GM23338 (cell line): Measurements from ENCODE around the gene PDHB. TPM values are rescaled to one million over a fixed set of nuclear protein-coding genes. Genes with fewer than 3 reads are reported as not detected.

Experiments
- ATAC-seq: fragments of 200-7000 bp; cut with Tn5 transposase; 3 replicates; pipeline ENCODE4 v1.9.1; 2020
- DNase-seq: peaks from one replicate; pipeline ENCODE4 v3.0.0-alpha.2; 2015; ENCODE audit warnings: low spot score
- H2AFZ ChIP-seq: fragments of 200-600 bp; sonication (generic); 2 replicates; pipeline ENCODE4 v1.8.0; 2016; ENCODE audit warnings: antibody characterized with exemption, mild to moderate bottlenecking, moderate library complexity
- H3F3A ChIP-seq: fragments of 200-600 bp; sonication (generic); replicated peaks from 2 replicates; pipeline ENCODE4 v1.8.0; 2017; ENCODE audit warnings: antibody characterized with exemption, mixed run types, low read depth
- H3K27ac ChIP-seq: fragments of 200-600 bp; sonication (generic); 2 replicates; pipeline ENCODE4 v1.6.1; 2016; ENCODE audit warnings: low read depth
- H3K27me3 ChIP-seq: fragments of 200-600 bp; sonication (generic); 2 replicates; pipeline ENCODE4 v1.8.0; 2016; ENCODE audit warnings: mild to moderate bottlenecking, mixed run types, moderate library complexity; ENCODE audit not compliant: insufficient read depth
- H3K36me3 ChIP-seq: fragments of 200-600 bp; sonication (generic); 2 replicates; pipeline ENCODE4 v1.8.0; 2016; ENCODE audit warnings: mild to moderate bottlenecking; ENCODE audit not compliant: insufficient read depth
- H3K4me1 ChIP-seq: fragments of 200-600 bp; sonication (generic); 2 replicates; pipeline ENCODE4 v1.8.0; 2016; ENCODE audit warnings: mild to moderate bottlenecking, moderate library complexity; ENCODE audit not compliant: insufficient read depth
- H3K4me2 ChIP-seq: fragments of 200-600 bp; sonication (generic); 2 replicates; pipeline ENCODE4 v1.7.1; 2017; ENCODE audit warnings: mixed run types
- H3K4me3 ChIP-seq: fragments of 200-600 bp; sonication (generic); 2 replicates; pipeline ENCODE4 v1.6.1; 2016; ENCODE audit warnings: mixed run types
- H3K79me2 ChIP-seq: fragments of 200-600 bp; sonication (generic); replicated peaks from 2 replicates; pipeline ENCODE4 v1.8.0; 2017; ENCODE audit warnings: mild to moderate bottlenecking; ENCODE audit not compliant: insufficient read depth
- H3K9me2 ChIP-seq: fragments of 200-600 bp; sonication (generic); 2 replicates; pipeline ENCODE4 v1.8.0; 2017; ENCODE audit not compliant: insufficient read depth
- H4K20me1 ChIP-seq: fragments of 200-600 bp; sonication (generic); replicated peaks from 2 replicates; pipeline ENCODE4 v1.8.0; 2017; ENCODE audit warnings: mild to moderate bottlenecking; ENCODE audit not compliant: insufficient read depth
- H3K27ac Mint-ChIP-seq: 2 replicates; pipeline ENCODE4 v1.8.0; 2020; ENCODE audit warnings: inconsistent platforms, mild to moderate bottlenecking, moderate library complexity, mixed read lengths
- H3K27me3 Mint-ChIP-seq: 3 replicates; pipeline ENCODE4 v1.8.0; 2022; ENCODE audit warnings: low read depth, mild to moderate bottlenecking, moderate library complexity, mixed read lengths, inconsistent platforms; ENCODE audit not compliant: insufficient read depth, poor library complexity
- H3K36me3 Mint-ChIP-seq: 3 replicates; pipeline ENCODE4 v1.8.0; 2021; ENCODE audit warnings: low read depth, mild to moderate bottlenecking, inconsistent platforms, moderate library complexity, mixed read lengths
- H3K4me1 Mint-ChIP-seq: 3 replicates; pipeline ENCODE4 v1.8.0; 2020; ENCODE audit warnings: mild to moderate bottlenecking, inconsistent platforms, mixed read lengths
- H3K4me3 Mint-ChIP-seq: 3 replicates; pipeline ENCODE4 v1.8.0; 2021; ENCODE audit warnings: moderate library complexity, mild to moderate bottlenecking, inconsistent platforms, mixed read lengths
- H3K9me3 Mint-ChIP-seq: 3 replicates; pipeline ENCODE4 v1.8.0; 2020; ENCODE audit warnings: moderate library complexity, mild to moderate bottlenecking, inconsistent platforms, mixed read lengths
- CREB1 ChIP-seq: fragments of 250-450 bp; sonication (Bioruptor Pico); IDR thresholded peaks from 2 replicates; pipeline ENCODE4 v1.5.0; 2020; ENCODE audit warnings: low read depth, mild to moderate bottlenecking, moderate library complexity
- CTCF ChIP-seq, 2 experiments: fragments of 200-600 bp in 1 of 2; sonication (generic) in 1 of 2; conservative IDR thresholded peaks; 2 replicates each; pipeline versions ENCODE4 v1.5.1 to v1.6.1; 2016 to 2017; ENCODE audit warnings: antibody characterized with exemption in 2 of 2, low read depth in 2 of 2, mild to moderate bottlenecking in 2 of 2, moderate library complexity in 1 of 2
- ETS1 ChIP-seq: IDR thresholded peaks from 2 replicates; pipeline ENCODE4 v1.6.1; 2016; ENCODE audit warnings: antibody characterized with exemption
- EZH2 ChIP-seq: fragments of 200-600 bp; sonication (generic); IDR thresholded peaks from one replicate; pipeline ENCODE4 v1.8.0; 2017; ENCODE audit warnings: antibody characterized with exemption, mild to moderate bottlenecking, low read depth; ENCODE audit not compliant: unreplicated experiment
- EZH2phosphoT487 ChIP-seq: fragments of 200-600 bp; sonication (generic); IDR thresholded peaks from one replicate; pipeline ENCODE4 v1.8.1; 2018; ENCODE audit warnings: antibody characterized with exemption; ENCODE audit not compliant: unreplicated experiment
- JUNB ChIP-seq: IDR thresholded peaks from one replicate; pipeline ENCODE4 v1.6.1; 2016; ENCODE audit warnings: antibody characterized with exemption; ENCODE audit not compliant: unreplicated experiment
- NANOG ChIP-seq: IDR thresholded peaks from 2 replicates; pipeline ENCODE4 v1.6.1; 2016; ENCODE audit warnings: antibody characterized with exemption, borderline replicate concordance
- POLR2AphosphoS5 ChIP-seq: IDR thresholded peaks from 2 replicates; pipeline ENCODE4 v1.6.1; 2016; ENCODE audit warnings: antibody characterized with exemption, low read depth
- REST ChIP-seq: IDR thresholded peaks from one replicate; pipeline ENCODE4 v1.6.1; 2018; ENCODE audit warnings: antibody characterized with exemption; ENCODE audit not compliant: unreplicated experiment
- STAT1 ChIP-seq: IDR thresholded peaks from one replicate; pipeline ENCODE4 v1.6.1; 2016; ENCODE audit warnings: antibody characterized with exemption; ENCODE audit not compliant: unreplicated experiment
- ZNF114 ChIP-seq: fragments of 250-450 bp; sonication (Bioruptor Pico); IDR thresholded peaks from 2 replicates; pipeline ENCODE4 v1.5.0; 2020; ENCODE audit warnings: mild to moderate bottlenecking, moderate library complexity
- ZNF331 ChIP-seq: fragments of 250-450 bp; sonication (Bioruptor Pico); IDR thresholded peaks from 2 replicates; pipeline ENCODE4 v1.5.0; 2020; ENCODE audit warnings: low read depth, mild to moderate bottlenecking, moderate library complexity
- ZNF462 ChIP-seq: fragments of 250-450 bp; sonication (Bioruptor Pico); IDR thresholded peaks from 2 replicates; pipeline ENCODE4 v1.5.0; 2020; ENCODE audit warnings: mild to moderate bottlenecking, moderate library complexity
- polyA plus RNA-seq: library from polyadenylated mRNA; unstranded; fragments of >200 nt; fragmentation: Nextera tagmentation; extraction: Ambion mirVana; gene quantifications from 2 replicates; pipeline ENCODE4 v1.2.1, GENCODE V29; 2016
- total RNA-seq: library from RNA; depleted of rRNA; stranded (reverse); fragments of >200 nt; shearing (Covaris generic); gene quantifications from 2 replicates; pipeline ENCODE4 v1.2.3, GENCODE V29; 2014

The PDHB gene
- total and polyA plus RNA-seq, 2 experiments from 2014 or later, result 172 to 222 TPM

GRCh38 chr3:58470363-58471024, 36.9 kb upstream of the PDHB start:
- peaks cover 8% of the 10 kb centered on the region for H3K27me3 Mint-ChIP-seq
- Histone ChIP-seq H2AFZ (no peak overlapping the region), H3K79me2 (no peaks in the 10 kb centered on the region), H3F3A (no peaks in the 10 kb centered on the region), H3K9me2 (no peaks in the 10 kb centered on the region), H3K27ac (no peak overlapping the region), H3K4me1 (peaks cover 10% of the 10 kb centered on the region), H3K4me3 (no peak overlapping the region), H4K20me1 (no peaks in the 10 kb centered on the region), H3K36me3 (no peaks in the 10 kb centered on the region), H3K4me2 (no peak overlapping the region), H3K27me3 (no peaks in the 10 kb centered on the region)
- peaks cover 19% of the 10 kb centered on the region for H3K4me1 Mint-ChIP-seq
- no peaks in the 10 kb centered on the region for H3K36me3 Mint-ChIP-seq
- H3K9me3 Mint-ChIP-seq, result no peaks in the 10 kb centered on the region
- TF ChIP-seq NANOG, result no peak
- no peak for TF ChIP-seq REST
- no peak for TF ChIP-seq EZH2phosphoT487
- no peak for TF ChIP-seq ZNF114 (CRISPR knock-in tag)
- no peak for TF ChIP-seq EZH2
- no peak for TF ChIP-seq CREB1 (CRISPR knock-in tag)
- TF ChIP-seq CTCF (conservative IDR thresholded peaks at IDR 0.05; ENCODE audit: low read depth in 2 of 2), result no peak
- no peak for TF ChIP-seq JUNB
- TF ChIP-seq POLR2AphosphoS5, result no peak
- no peak for TF ChIP-seq ZNF331 (CRISPR knock-in tag)
- TF ChIP-seq STAT1, result no peak
- no peak for TF ChIP-seq ZNF462 (CRISPR knock-in tag)
- TF ChIP-seq ETS1, result no peak
- H3K4me3 Mint-ChIP-seq, result no peak overlapping the region
- ATAC-seq, result peak; percentile 35; the same call in 1 of the 3 replicates
- no peak for DNase-seq
- no peak overlapping the region for H3K27ac Mint-ChIP-seq
